Fibroblast of lung (primary cell): ENCODE data around the gene SCN5A. TPM values are rescaled to one million over a fixed set of nuclear protein-coding genes. Genes with fewer than 3 reads are reported as not detected.

Experiments used
- DNase-seq, 2 donors: peaks; one replicate each; pipeline versions ENCODE4 v3.0.0 to v3.0.0-alpha.2; 2010; ENCODE audit warnings: low read depth in 2 of 2
- H2AFZ ChIP-seq: 2 replicates; pipeline ENCODE4 v1.5.1; 2012; ENCODE audit warnings: low read length, control low read depth, inconsistent platforms
- H3K27ac ChIP-seq: 2 replicates; pipeline ENCODE4 v1.5.1; 2011; ENCODE audit warnings: low read length, control low read depth; ENCODE audit not compliant: insufficient read depth
- H3K27me3 ChIP-seq: 2 replicates; pipeline ENCODE4 v1.5.1; 2011; ENCODE audit warnings: mild to moderate bottlenecking, low read length; ENCODE audit not compliant: control insufficient read depth, insufficient read depth
- H3K36me3 ChIP-seq: 2 replicates; pipeline ENCODE4 v1.5.1; 2011; ENCODE audit warnings: low read length; ENCODE audit not compliant: control insufficient read depth, insufficient read depth
- H3K4me1 ChIP-seq: 2 replicates; pipeline ENCODE4 v1.5.1; 2011; ENCODE audit warnings: low read length; ENCODE audit not compliant: control insufficient read depth, insufficient read depth; ENCODE audit errors: extremely low read depth
- H3K4me2 ChIP-seq: 2 replicates; pipeline ENCODE4 v1.5.1; 2011; ENCODE audit warnings: low read length, control low read depth; ENCODE audit not compliant: insufficient read depth; ENCODE audit errors: extremely low read depth
- H3K4me3 ChIP-seq, 4 experiments: fragments of 200-600 bp in 1 of 4; sonication (generic) in 1 of 4; replicated peaks in 1 of 4; 2 replicates each; pipeline ENCODE4 v1.5.1; 2011 to 2016; ENCODE audit warnings: low read length in 4 of 4, low read depth in 3 of 4, mild to moderate bottlenecking in 3 of 4, control low read depth in 2 of 4, inconsistent platforms in 1 of 4, mixed read lengths in 1 of 4; ENCODE audit not compliant: insufficient read depth in 1 of 4; ENCODE audit errors: control extremely low read depth in 1 of 4
- H3K79me2 ChIP-seq: 2 replicates; pipeline ENCODE4 v1.5.1; 2012; ENCODE audit warnings: mild to moderate bottlenecking, low read length, inconsistent platforms; ENCODE audit not compliant: control insufficient read depth, insufficient read depth
- H3K9ac ChIP-seq: 2 replicates; pipeline ENCODE4 v1.5.1; 2011; ENCODE audit warnings: mild to moderate bottlenecking, low read length, control low read depth; ENCODE audit not compliant: insufficient read depth
- H3K9me3 ChIP-seq: 2 replicates; pipeline ENCODE4 v1.5.1; 2012; ENCODE audit warnings: low read depth, low read length; ENCODE audit not compliant: control insufficient read depth, insufficient read depth
- H4K20me1 ChIP-seq: 2 replicates; pipeline ENCODE4 v1.5.1; 2011; ENCODE audit warnings: low read length; ENCODE audit not compliant: control insufficient read depth, insufficient read depth; ENCODE audit errors: extremely low read depth
- CTCF ChIP-seq, 2 donors: IDR thresholded peaks in 1 of 2; conservative IDR thresholded peaks in 1 of 2; 1 replicate in 1 of 2; 2 replicates in 1 of 2; pipeline ENCODE4 v1.5.1; 2011 to 2012; ENCODE audit warnings: low read length in 2 of 2, control low read depth in 1 of 2, inconsistent platforms in 1 of 2, low read depth in 1 of 2, mild to moderate bottlenecking in 1 of 2
- EZH2 ChIP-seq: IDR thresholded peaks from 2 replicates; pipeline ENCODE4 v1.5.1; 2012; ENCODE audit warnings: low read length, control low read depth, mild to moderate bottlenecking; ENCODE audit errors: missing control alignments
- polyA plus RNA-seq, 2 donors: library from polyadenylated mRNA; depleted of rRNA in 1 of 2; stranded (reverse) in 1 of 2; unstranded in 1 of 2; fragments of >200 nt; gene quantifications; 2 replicates each; pipeline ENCODE4 v1.2.1, GENCODE V29; 2011 to 2012; ENCODE audit warnings: missing spikeins in 1 of 2
- total RNA-seq: library from RNA; depleted of rRNA; stranded (reverse); fragments of >200 nt; gene quantifications from 2 replicates; pipeline ENCODE4 v1.2.1, GENCODE V29; 2014

The SCN5A gene
- total and polyA plus RNA-seq, 2 donors (not counting 1 experiment from before 2014, with no cell fraction given): 0.27 to 0.50 TPM

GRCh38 chr3:38645601-38646000 is 3.9 kb downstream of the SCN5A start:
- Histone ChIP-seq H2AFZ (no peak overlapping the region), H3K79me2 (no peaks in the 10 kb centered on the region), H3K9ac (no peak overlapping the region), H3K4me3 (no peak overlapping the region), H3K4me2 (no peak overlapping the region), H3K9me3 (no peaks in the 10 kb centered on the region), H3K36me3 (no peaks in the 10 kb centered on the region), H4K20me1 (no peaks in the 10 kb centered on the region), H3K27me3 (peaks cover 12% of the 10 kb centered on the region), H3K27ac (no peak overlapping the region), H3K4me1 (peaks cover 4% of the 10 kb centered on the region)
- TF ChIP-seq EZH2: no peak
- TF ChIP-seq CTCF (conservative IDR thresholded peaks at IDR 0.05 in 1 of 2, IDR thresholded peaks at IDR 0.05 in 1 of 2; ENCODE audit: low read depth in 1 of 2, low read length in 2 of 2): no peak
- no peak for DNase-seq

GRCh38 chr3:38645076-38645475 is 4.4 kb downstream of the SCN5A start:
- TF ChIP-seq CTCF (conservative IDR thresholded peaks at IDR 0.05 in 1 of 2, IDR thresholded peaks at IDR 0.05 in 1 of 2; ENCODE audit: low read depth in 1 of 2, low read length in 2 of 2): no peak
- TF ChIP-seq EZH2: no peak
- peaks cover 12% of the 10 kb centered on the region for H3K27me3 ChIP-seq
- no peak for DNase-seq
- H3K36me3 ChIP-seq: no peaks in the 10 kb centered on the region
- no peak overlapping the region for H3K4me2 ChIP-seq
- no peak overlapping the region for H2AFZ ChIP-seq
- H3K9me3 ChIP-seq: no peaks in the 10 kb centered on the region
- no peaks in the 10 kb centered on the region for H3K79me2 ChIP-seq
- peaks cover 4% of the 10 kb centered on the region for H3K4me1 ChIP-seq
- H3K27ac ChIP-seq: no peak overlapping the region
- no peak overlapping the region for H3K4me3 ChIP-seq
- no peaks in the 10 kb centered on the region for H4K20me1 ChIP-seq
- no peak overlapping the region for H3K9ac ChIP-seq

- Histone ChIP-seq H4K20me1 (no peaks in the 10 kb centered on the region), H3K27ac (no peak overlapping the region), H3K9me3 (no peaks in the 10 kb centered on the region), H3K4me3 (no peak overlapping the region), H3K79me2 (no peaks in the 10 kb centered on the region), H3K9ac (no peak overlapping the region), H3K4me2 (no peak overlapping the region), H3K27me3 (peaks cover 9% of the 10 kb centered on the region), H2AFZ (no peak overlapping the region), H3K36me3 (no peaks in the 10 kb centered on the region), H3K4me1 (peaks cover 4% of the 10 kb centered on the region)
- TF ChIP-seq CTCF (conservative IDR thresholded peaks at IDR 0.05 in 1 of 2, IDR thresholded peaks at IDR 0.05 in 1 of 2; ENCODE audit: low read depth in 1 of 2, low read length in 2 of 2) (no peak), EZH2 (no peak)
- DNase-seq: no peak
Measured at GRCh38 chr3:38644662-38645053, 4.8 kb downstream of the SCN5A start.
